Fibroblast of skin of right quadriceps (primary cell): ENCODE results near the gene TMEM239.
"Not testable (repeated sequence)": the region's sequence is repeated elsewhere in the genome, so short reads cannot be mapped to it uniquely, and the experiment has no call there.

Source experiments
- DNase-seq: peaks from one replicate; pipeline ENCODE4 v3.0.0-alpha.2; 2013

TMEM239 gene

GRCh38 chr20:2816030-2816582 lies at the start of gene TMEM239:
TSS of gene TMEM239 (plus strand) at chr20:2816364. CDS start at chr20:2816555, 191 bp downstream.
- no peak for DNase-seq

GRCh38 chr20:2767768-2768631 lies 48.2 kb upstream of the TMEM239 start:
- no peak for DNase-seq

DNA sequence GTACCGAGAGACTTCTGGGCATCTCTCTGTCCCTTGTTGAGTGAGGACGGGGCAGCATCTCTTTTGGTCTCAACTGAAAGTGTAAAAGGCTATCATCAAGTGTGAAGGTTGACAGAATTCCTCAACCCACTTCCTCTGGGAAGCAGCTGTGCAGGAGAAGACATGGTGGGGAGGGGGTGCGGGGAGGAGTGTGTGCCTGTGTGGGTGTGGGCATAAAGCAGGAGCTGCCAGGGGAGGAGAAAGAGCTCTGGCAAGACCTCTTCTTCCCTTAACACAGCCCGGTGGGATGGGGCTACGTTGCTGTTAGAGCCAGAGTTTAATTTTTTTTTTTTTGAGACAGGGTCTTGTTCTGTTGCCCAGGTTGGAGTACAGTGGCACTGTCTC lies 47.5 kb upstream of the TMEM239 start:
- DNase-seq: no peak

DNA sequence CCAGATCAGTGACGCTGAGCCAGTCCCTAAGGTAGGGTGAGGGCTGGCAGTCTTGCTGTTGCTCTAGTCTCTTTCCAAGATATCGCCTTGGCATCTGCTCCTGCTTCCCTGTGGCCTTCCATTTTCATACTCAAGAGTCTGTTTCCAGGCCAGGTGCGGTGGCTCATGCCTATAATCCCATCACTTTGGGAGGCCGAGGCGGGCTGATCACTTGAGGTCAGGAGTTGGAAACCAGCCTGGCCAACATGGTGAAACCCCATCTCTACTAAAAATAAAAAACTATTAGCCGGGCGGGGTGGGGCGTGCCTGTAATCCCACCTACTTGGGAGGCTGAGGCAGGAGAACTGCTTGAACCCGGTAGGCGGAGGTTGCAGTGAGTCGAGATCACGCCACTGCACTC lies 46.1 kb upstream of the TMEM239 start:
- DNase-seq: not testable (repeated sequence)

- DNase-seq: no peak
Observed at GRCh38 chr20:2771631-2772080, 44.5 kb upstream of the TMEM239 start.

DNA sequence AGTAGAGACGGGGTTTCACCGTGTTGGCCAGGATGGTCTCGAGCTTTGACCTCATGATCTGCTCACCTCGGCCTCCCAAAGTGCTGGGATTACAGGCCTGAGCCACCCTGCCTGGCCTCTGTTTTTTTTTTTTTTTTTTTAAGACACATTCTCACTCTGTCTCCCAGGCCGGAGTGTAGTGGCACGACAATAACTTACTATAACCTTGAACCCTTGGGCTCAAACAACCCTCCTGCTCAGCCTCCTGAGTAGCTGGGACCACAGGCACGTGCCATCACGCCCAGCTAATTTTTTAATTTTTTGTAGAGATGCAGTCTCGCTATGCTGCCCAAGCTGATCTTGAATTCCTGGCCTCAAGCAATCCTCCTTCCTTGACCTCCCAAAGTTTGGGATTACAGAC lies 42.4 kb upstream of the TMEM239 start:
- DNase-seq: no peak

DNA sequence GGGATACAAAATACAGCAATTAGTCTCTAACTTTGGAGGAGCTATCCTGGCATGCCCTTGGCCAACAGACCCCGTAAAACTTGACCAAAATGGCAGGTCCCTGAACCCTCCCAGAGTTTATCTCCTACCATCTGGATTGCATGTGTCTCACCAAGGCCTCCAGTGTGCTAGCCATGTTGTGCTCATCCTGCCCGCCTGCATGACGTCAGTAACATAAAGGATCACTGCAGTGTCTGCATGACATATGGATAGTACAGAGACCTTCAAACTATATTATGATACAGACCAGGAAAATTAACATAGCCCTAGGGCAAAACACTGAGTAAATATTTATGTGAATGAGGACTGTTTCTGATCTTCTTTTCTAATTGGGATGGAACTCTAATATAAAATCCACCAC lies 41.0 kb upstream of the TMEM239 start:
- peak; percentile 43 for DNase-seq

DNA sequence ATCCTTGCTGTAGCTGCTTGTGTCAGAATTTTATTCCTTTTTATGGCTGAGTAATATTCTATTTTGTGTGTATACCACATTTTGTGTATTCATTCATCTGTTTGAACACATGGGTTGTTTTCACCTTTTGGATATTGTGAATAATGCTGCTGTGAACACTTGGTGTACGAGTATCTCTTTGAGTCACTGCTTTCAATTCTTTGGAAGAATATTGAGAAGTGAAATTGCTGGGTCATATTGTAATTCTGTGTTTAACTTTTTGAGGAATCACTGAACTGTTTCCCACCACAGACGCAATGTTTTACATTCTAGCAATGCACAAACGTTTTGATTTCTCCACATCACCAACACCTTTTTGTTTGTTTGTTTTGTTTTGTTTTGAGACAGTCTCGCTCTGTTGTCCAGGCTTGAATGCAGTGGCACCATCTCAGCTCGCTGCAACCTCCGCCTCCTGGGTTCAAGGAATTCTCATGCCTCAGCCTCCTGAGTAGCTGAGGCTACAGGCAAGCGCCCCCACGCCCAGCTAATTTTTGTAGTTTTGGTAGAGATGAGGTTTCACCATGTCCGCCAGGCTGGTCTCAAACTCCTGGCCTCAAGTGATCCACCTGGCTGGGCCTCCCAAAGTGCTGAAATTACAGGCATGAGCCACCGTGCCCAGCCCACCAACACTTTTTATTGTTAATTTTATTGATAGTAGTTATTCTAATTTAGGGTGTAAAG lies 37.4 kb upstream of the TMEM239 start:
- no peak for DNase-seq

DNA sequence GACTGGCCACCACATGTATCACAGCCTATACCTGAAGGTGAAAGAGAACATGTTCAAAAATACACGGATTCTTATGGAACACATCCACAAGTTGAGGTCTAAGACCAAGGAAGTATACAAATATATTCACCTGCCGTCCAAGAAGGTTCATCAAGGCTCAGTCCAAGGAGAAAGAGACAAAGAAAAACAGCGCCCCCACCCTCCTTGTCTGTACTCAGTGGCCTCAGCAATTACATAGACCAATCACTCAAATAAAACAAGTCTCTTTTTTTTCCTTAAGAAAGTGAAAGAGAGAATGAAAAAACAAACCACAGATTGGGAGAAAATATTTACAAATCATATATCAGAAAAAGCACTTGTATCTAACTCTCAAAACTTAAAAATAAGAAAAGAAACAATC lies 35.2 kb upstream of the TMEM239 start:
- no peak for DNase-seq

DNA sequence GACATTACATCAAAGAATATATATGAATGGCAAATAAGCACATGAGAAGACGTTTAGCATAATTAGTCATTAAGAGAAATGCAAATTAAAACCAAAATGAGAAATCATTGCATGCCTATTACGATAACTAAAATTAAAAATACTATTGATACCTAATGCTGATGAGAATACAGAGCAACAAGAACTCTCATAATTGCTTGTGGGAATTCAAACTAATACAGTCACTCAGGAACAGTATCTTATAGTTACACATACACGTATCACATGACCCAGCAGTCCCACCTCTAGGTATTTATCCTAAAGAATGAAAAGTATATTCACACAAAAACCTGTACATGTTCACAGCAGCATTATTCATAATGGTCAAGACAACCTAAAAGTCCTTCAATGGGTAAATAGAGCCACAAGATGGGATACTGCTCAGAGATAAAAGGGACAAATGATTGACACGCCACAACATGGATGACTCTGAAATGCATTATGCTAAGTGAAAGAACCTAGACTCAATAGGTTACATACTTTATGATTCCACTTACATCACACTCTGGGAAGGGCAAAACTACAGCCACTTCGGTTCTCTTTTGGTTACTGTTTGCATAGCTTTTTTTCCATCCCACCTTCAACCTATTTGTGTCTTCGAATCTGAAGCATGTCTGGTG lies 32.1 kb upstream of the TMEM239 start:
- DNase-seq: no peak

- no peak for DNase-seq
Observed at GRCh38 chr20:2793471-2793870, 22.7 kb upstream of the TMEM239 start.

DNA sequence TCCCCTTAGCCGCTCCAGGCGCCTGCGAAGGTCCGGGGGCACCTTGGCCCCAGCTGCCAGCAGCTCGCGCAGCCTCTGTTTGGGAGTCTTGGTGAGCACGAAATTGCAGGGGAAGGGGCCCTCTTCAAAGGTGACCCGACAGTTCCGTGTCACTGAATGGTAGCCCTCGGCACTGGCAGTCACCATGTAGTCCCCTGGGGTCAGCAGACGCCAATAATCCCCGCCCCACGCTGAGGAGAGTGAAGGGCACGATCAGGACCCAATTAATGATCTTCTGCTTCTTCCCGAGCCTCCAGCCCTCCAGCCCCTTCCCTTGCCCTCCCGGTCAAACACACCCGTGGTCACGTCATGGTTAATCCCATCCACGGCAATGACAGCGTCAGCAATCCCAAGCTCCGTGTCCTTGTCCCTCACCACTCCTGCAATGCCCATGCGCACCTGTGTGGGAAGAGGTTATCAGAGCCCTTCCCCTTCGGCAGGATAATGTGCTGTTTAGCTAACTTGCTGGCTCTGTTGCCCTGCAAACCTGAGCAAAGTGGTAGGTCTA lies 21.9 kb upstream of the TMEM239 start:
- DNase-seq: no peak

- DNase-seq: no peak
Observed at GRCh38 chr20:2794866-2795447, 21.2 kb upstream of the TMEM239 start.

DNA sequence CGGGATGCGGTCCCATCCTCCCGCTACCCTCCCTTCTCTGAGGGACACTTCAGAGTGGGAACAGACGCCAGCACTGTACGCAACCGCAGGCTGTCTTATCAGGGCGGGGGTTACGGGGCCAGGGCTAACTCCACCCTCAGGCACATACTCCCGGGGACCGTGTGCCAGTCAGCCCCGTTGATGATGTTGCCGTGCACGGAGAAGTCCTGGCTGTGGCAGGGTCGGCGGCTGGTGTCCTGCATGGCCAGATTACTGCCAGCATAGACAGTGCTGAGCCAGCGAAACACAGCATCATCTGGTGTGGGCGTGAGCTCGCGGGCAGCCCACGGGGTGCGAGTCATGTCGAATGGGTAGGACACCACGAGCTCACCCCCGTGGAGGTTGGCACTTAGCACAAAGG lies 20.7 kb upstream of the TMEM239 start:
- DNase-seq: no peak

DNA sequence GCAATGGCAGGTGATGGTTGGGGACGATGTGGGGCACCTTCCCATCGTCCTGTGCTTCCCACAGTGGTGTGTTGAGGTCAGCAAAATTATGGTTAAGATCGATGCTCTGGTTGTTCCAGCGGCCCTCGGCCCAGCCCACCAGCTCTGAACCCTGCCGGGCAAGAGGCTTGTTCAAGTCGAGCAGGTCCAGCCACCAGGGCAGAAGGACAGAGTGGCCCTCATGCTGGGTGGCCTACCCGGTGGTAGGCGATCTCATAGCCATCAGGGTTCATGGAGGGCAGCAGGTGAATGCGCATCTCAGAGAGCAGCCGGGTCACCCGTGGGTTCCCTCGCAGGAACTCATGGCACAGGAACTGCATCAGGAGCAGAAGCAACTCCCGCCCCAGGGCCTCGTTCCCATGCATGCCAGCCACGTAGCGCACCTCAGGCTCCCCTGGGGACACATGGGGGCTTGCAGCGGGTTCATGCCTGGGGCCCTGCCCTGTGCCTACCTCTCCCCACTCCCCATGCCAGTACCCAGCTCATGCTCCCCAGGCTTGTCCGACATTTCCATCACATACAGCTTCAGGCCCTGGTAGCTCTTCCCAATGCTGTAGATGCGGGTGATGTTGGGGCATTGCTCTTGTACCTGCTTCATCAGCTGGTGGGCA lies 20.0 kb upstream of the TMEM239 start:
- no peak for DNase-seq

DNA sequence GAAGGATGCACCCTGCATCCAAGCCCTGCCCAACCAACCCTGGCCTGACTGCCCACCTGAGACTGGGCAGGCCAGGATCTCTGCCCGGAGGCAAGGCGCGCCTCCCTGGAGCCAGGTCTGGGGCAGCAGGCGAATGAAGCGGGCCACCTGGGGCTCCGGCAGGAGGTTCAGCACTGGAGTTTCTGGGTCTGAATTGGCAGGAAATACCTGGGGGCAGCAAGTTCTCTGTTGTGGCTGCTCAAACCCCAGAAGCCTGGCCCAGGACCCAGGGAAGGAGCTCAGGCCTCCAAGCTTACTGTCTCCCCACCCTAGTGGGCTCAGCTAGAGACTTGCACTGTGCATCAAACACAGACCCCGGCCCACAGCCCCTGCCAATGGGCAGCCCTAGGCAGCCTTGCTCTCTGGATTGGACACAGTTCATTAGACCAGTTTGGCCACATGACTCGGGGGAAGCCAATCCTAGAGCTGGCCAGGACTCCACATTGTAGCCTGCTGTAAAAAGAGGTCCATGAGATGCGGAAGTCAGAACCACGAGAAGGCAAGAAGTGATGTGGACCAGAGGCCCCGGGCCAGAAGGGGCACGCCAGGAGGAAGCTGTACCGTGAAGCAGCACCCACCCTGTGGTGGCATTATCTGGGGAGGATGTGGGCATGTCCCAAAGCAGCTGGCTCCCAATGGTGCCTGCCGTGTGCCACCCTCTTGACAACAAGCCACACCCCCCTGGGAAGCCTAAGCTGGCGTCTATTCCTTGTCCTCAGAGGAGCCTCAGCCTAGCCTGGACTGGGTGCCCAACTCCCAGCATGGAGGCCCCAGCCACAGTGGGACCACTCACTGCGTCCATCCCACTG lies 18.8 kb upstream of the TMEM239 start:
- no peak for DNase-seq

GRCh38 chr20:2798095-2798805 lies 17.9 kb upstream of the TMEM239 start:
- DNase-seq: no peak

- no peak for DNase-seq
Observed at GRCh38 chr20:2798814-2799213, 17.4 kb upstream of the TMEM239 start.

- DNase-seq: no peak
Observed at GRCh38 chr20:2799271-2799670, 16.9 kb upstream of the TMEM239 start.
